COLO668 (cell line): Measurements from ENCODE around the gene ASCL5.

Source experiments
- DNase-seq: peaks from one replicate; lab custom pipeline; 2025; ENCODE audit not compliant: unreplicated experiment; lab: John Stamatoyannopoulos, UW

The ASCL5 gene

GRCh38 chr1:201136355-201137023, 9.5 kb upstream of the ASCL5 start:
- no peak for DNase-seq

DNA sequence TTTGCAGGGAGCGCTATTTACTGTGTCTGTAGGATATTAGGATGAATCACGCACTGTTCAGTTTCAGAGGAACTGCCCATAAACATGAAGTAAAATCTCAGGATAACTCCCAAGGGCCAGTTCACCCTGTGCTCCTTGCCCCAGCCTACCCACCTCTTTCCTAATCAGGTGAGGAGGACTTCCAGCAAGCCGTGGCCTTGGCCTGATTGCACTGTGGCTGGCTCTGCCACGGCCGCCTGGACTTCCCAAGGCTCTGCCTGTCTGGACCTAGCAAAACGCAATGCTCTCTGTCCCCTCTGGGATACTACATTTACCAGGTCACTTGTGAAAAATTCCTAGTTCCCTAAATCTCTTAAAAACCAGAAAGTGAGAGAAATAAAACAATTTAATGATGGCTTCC, 7.4 kb upstream of the ASCL5 start:
- DNase-seq = no peak

DNA sequence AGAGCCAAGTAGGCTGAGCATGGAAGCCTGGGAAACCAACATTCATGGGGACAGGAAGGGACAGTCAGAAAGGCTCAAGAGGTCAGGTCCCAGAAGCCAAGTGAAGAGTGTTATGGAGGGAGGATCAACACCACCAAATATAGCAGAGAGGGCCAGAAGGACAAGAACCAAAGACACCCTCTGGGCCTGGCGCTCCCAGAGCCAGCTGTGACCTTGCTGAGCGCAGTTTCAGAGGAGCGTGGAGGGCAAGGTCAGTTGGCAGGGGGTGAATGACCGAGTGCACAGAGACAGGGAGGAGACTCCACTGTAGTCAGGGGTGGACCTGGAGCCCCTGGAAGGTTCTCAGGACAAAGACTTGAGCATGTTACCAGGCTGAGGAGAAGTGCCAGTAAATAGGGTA, 4.4 kb upstream of the ASCL5 start:
- DNase-seq = no peak

DNA sequence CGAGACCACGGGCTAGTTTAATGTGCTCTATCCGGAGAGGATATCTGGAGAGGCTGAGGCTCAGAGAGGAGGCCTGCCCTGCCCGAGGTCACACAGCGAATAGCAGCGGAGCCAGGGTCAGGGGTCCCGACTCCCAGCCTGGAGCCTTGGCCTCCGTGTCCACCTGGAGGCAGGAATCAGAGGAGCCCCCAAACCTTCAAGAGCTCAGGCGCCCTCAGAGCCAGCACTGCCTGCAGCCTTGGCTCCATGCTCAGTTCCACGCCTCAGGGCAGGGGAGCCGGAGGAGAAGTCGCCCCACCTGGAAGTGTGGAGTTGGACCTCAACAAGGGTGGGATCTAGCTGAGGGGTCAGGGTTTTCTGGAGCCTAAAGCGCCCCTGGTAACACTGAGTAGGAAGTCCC, 2.0 kb upstream of the ASCL5 start:
- no peak for DNase-seq

DNA sequence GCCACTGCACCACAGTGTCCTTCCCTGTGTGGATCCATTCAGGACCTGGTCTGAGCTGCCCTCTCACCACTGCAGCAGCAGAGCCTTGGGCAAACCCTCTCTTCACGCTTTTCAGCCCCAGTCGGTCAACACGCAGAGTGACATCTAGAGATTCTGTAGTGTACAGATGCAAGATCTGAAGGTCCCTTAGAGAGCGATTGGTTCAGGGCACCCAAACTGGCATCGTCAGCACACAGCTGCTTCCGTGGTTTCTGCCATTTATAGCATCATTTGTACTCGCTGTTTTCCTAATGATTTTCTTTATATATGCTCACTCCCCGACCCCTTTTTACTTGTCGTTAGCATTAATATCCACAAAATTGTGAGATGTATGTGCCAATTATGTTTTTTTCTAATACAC, 1.5 kb upstream of the ASCL5 start:
- DNase-seq = no peak

DNA sequence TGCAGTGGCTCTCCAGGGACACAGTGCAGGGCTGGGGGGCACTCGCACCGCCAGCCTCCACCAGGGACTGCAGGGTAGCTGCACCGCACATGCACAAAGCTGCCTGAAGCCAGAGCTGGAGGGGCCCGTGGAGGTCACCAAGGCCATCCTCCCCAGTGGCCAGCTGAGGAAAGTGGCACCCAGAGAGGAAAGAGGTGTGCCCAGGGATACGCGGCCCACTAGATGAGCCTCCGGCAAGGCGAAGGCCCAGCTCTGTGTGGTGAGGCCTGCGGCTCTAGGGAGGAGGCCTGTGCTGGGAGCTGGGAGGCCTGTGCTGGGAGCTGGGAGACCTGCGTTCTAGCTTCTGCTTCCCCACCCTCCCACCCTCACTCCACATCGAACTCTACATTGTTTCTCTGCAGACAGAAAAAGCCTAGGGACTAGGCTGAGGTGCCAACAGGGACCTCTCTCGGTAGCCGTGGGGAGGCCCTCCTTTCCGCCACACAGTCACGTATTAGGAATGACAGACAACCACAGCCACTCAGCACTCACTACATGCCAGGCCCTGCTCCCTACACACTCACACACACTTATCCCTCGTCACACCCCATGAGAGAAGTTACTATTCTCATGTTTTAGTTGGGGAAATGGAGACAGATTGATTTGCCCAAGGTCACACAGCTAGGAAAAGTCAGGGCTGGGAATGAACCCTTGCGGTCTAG, 921 bp upstream of the ASCL5 start:
- no peak for DNase-seq

GRCh38 chr1:201126463-201126831, 537 bp downstream of the ASCL5 start:
- no peak for DNase-seq

DNA sequence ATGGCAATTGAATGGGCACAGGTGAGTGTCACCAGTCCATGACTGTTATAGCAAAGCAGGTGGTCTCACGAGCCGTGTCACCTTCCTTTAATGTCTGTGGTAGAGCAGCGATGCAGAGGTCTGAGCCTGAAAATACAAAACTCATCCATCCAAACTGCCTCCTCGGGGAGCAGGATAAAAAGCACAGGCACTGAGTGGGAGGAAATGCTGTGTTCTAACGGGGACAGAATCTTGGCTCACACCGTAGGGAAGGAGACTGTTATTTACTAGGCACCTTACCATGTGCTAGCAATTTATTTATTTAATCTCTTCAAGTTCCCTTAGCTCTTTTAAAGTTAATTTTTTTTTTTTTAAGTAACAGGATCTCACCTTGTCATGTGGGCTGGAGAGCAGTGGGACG, 1.2 kb downstream of the ASCL5 start:
- DNase-seq = no peak

GRCh38 chr1:201125019-201125418, 2.0 kb downstream of the ASCL5 start:
- DNase-seq = no peak

GRCh38 chr1:201123866-201124265, 3.1 kb downstream of the ASCL5 start:
- no peak for DNase-seq

- DNase-seq = no peak
These were observed 4.5 kb downstream of the ASCL5 start for GRCh38 chr1:201122321-201122957.

- peak; percentile 39 for DNase-seq
These were observed 7.5 kb downstream of the ASCL5 start for GRCh38 chr1:201119206-201120197.

DNA sequence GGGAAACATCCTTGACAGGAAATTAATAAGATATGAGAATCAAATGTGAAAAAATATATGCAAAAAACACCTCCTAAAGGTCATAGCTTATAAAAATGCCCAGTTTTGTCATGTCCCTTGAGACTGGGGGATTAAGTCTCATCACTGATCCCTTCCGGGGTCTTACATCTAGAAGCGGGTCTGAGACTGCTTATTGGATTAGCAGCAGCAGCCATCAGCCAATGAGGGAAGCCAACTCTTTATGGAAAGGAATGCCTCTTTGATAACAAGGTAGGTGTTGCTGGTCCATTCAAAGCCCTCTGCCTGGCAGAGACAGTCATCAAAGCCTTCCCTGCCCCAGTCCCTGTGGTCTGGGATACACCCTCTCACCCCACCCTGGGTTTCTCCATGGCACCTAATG, 10.9 kb downstream of the ASCL5 start:
- DNase-seq = no peak

DNA sequence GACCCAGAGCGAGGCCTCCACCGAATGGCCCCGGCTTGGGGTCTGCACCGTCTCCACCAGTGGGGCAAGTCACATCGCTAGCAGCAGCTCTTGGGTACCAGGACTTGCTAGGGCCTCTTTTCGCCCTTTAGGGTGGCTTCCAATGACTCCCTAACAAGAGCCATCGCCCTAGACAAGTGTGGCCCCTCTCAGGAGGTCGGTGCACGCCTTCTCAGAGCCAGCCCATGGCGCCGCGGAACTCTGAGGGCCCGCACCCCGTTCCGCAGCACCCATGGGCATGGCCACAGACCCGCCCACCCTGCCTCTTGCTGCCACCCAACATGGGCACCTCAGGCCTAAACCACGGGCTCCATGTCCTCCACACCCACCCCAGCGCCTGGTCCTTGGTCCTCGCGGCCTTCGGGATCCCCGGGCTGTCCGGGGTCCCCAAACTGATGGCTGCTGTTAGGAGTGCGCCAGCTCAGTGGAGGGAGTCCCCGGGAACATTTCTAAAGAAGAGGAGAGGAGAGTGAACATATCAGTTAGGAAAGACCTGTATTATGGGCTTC, 11.5 kb downstream of the ASCL5 start:
- DNase-seq = no peak

- DNase-seq = peak; percentile 93
These were observed 12.5 kb downstream of the ASCL5 start for GRCh38 chr1:201114245-201115131.

DNA sequence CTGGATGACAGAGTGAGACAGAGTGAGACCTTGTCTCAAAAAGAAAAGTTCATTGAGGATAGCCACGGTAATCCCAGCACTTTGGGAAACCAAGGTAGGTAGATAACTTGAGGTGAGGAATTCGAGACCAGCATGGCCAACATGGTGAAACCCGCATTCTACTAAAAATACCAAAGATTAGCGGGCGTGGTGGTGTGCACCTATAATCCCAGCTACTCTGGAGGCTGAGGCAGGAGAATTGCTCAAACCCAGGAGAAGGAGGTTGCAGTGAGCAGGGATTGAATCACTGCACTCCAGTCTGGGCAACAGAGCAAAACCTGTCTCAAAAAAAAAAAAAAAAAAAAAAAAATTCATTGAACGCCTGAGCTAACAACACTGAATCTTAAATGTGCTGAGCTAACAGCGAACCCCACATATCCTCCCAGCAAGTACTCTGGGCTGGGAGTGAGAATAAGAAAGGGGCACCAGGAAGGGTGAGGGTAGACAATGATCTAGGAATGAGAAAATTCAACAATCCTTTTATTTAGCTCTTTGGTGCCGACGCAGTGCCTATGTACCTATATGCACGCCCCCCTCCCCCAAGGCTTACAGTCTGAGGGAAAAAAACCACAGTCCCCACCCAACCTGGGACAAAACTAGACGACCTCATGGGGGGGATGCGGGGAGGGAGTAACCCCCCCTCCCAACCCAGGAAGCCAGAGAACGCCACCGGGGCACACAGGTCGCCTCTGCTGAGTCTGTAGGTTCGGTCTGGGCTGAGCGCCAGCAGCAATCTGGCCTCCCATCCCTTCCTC, 13.3 kb downstream of the ASCL5 start:
- no peak for DNase-seq

DNA sequence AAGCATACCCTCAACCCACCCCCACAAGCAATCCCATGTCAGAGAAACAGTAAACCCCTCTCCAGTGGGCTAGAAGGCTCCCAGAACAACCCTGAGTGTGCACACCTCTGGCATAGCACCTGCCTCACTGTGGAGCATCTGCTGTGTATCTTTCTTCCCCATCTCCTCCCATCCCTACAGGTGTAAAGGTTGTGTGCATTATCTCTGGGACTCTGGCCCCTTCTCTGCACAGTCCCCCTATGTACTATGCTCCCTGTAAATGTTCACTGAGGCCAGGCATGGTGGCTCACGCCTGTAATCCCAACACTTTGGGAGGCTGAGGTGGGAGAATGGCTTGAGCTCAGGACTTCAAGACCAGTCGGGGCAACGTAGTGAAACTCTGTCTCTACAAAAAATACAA, 14.1 kb downstream of the ASCL5 start:
- no peak for DNase-seq

DNA sequence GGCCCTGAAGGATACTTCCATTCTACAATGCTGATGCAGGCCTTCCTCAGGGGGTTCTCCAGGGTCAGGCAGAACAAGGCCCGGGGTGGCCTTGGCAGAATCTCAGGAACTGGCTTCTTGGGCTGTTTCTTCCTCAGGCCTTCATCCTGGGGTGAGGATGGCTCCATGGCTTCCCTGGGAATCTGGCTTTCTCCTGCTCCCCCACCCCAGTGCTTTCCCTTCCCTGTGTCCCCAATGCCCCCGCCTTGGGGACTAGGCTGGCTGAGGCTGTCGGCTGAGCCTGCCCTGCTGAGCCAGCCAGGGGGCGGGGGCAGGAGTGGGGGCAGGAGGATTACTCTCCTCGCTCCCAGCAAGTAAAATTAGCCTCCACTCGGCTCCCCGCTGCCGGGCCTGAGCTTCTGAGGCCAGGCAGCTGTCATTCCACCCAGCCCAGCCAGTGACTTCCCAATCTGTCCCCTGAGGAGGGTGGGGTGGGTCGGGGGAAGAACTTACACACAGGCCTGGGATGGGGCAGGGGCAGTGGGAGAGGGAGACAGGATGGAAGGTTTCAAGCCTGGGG, 14.7 kb downstream of the ASCL5 start, which contains the start of gene CACNA1S:
Gene CACNA1S (minus strand): TSS at position 254 of the 559 bp plus-strand sequence. CDS start 87 bp downstream, at position 167.
- DNase-seq = no peak

GRCh38 chr1:201111672-201112071, 15.3 kb downstream of the ASCL5 start:
- no peak for DNase-seq
